Sigmoid colon (tissue), 4 donors: ENCODE data around the gene RCOR1.

Experiments
- CTCF ChIP-seq, 4 experiments: fragments of 450-650 bp in 3 of 4; fragments of 200-600 bp in 1 of 4; IDR thresholded peaks; one replicate each; pipeline ENCODE4 v1.5.1; 2016 to 2019; ENCODE audit warnings: antibody characterized with exemption in 4 of 4, mild to moderate bottlenecking in 3 of 4, moderate library complexity in 2 of 4
- EP300 ChIP-seq, 4 donors: sonication (generic); formaldehyde crosslinking; IDR thresholded peaks; one replicate each; pipeline ENCODE4 v1.6.1; 2017; ENCODE audit warnings: antibody characterized with exemption in 4 of 4

- TF ChIP-seq CTCF (IDR thresholded peaks at IDR 0.05) = no peak
- no peak for TF ChIP-seq EP300 (IDR thresholded peaks at IDR 0.05)
Observed at GRCh38 chr14:102665621-102666020, 73.2 kb downstream of the RCOR1 start.
